NCI-H2029 treated with DMSO at 0.1 percent for 48 hours (cell line): ENCODE measurements around the gene AUTS2.

Source experiments
- DNase-seq: peaks from one replicate; lab custom pipeline; 2025; lab: John Stamatoyannopoulos, UW

AUTS2 gene

GRCh38 chr7:69599955-69600709, 1.9 kb downstream of the AUTS2 start:
- DNase-seq, result no peak

GRCh38 chr7:69600710-69601519, 2.6 kb downstream of the AUTS2 start:
- no peak for DNase-seq

- no peak for DNase-seq
Measured at GRCh38 chr7:69602522-69602921, 4.2 kb downstream of the AUTS2 start.

GRCh38 chr7:69603351-69603750, 5.1 kb downstream of the AUTS2 start:
- no peak for DNase-seq

GRCh38 chr7:69603937-69604494, 5.7 kb downstream of the AUTS2 start:
- DNase-seq, result no peak

GRCh38 chr7:69605070-69605469, 6.8 kb downstream of the AUTS2 start:
- DNase-seq, result no peak

GRCh38 chr7:69605546-69605945, 7.3 kb downstream of the AUTS2 start:
- no peak for DNase-seq

GRCh38 chr7:69608049-69608448, 9.8 kb downstream of the AUTS2 start:
- DNase-seq, result no peak

- DNase-seq, result no peak
Measured at GRCh38 chr7:69608878-69609277, 10.6 kb downstream of the AUTS2 start.

- DNase-seq, result no peak
Measured at GRCh38 chr7:69609541-69610373, 11.5 kb downstream of the AUTS2 start.

- no peak for DNase-seq
Measured at GRCh38 chr7:69610374-69611084, 12.3 kb downstream of the AUTS2 start.

- DNase-seq, result no peak
Measured at GRCh38 chr7:69612981-69613380, 14.7 kb downstream of the AUTS2 start.

- DNase-seq, result no peak
Measured at GRCh38 chr7:69613846-69614245, 15.6 kb downstream of the AUTS2 start.

GRCh38 chr7:69615685-69616084, 17.4 kb downstream of the AUTS2 start:
- DNase-seq, result no peak

GRCh38 chr7:69617364-69617763, 19.1 kb downstream of the AUTS2 start:
- DNase-seq, result no peak

- no peak for DNase-seq
Measured at GRCh38 chr7:69619054-69619453, 20.8 kb downstream of the AUTS2 start.

GRCh38 chr7:69619635-69620034, 21.4 kb downstream of the AUTS2 start:
- no peak for DNase-seq

- DNase-seq, result no peak
Measured at GRCh38 chr7:69620063-69620462, 21.8 kb downstream of the AUTS2 start.

GRCh38 chr7:69620650-69621049, 22.4 kb downstream of the AUTS2 start:
- DNase-seq, result no peak

GRCh38 chr7:69622014-69622835, 23.9 kb downstream of the AUTS2 start:
- no peak for DNase-seq

GRCh38 chr7:69622960-69623359, 24.7 kb downstream of the AUTS2 start:
- no peak for DNase-seq
